Fibroblast of peridontal ligament (primary cell): ENCODE measurements around the gene CARMIL1.

Experiments used
- DNase-seq: peaks from one replicate; pipeline ENCODE4 v3.0.0-alpha.2; 2010; ENCODE audit errors: extremely low read depth

Gene CARMIL1

GRCh38 chr6:25309886-25310285 lies 30.7 kb downstream of the CARMIL1 start:
- no peak for DNase-seq

GRCh38 chr6:25311331-25311840 lies 32.2 kb downstream of the CARMIL1 start:
- DNase-seq, result peak; percentile 59

- DNase-seq, result peak; percentile 93
These were observed 33.0 kb downstream of the CARMIL1 start for GRCh38 chr6:25312034-25312620.

GRCh38 chr6:25312703-25313102 lies 33.5 kb downstream of the CARMIL1 start:
- peak; percentile 80 for DNase-seq

- no peak for DNase-seq
These were observed 35.5 kb downstream of the CARMIL1 start for GRCh38 chr6:25314509-25315175.

- DNase-seq, result no peak
These were observed 36.3 kb downstream of the CARMIL1 start for GRCh38 chr6:25315194-25316177.

- no peak for DNase-seq
These were observed 37.5 kb downstream of the CARMIL1 start for GRCh38 chr6:25316626-25317025.

GRCh38 chr6:25318589-25318988 lies 39.4 kb downstream of the CARMIL1 start:
- no peak for DNase-seq

GRCh38 chr6:25320459-25320858 lies 41.3 kb downstream of the CARMIL1 start:
- no peak for DNase-seq

GRCh38 chr6:25322692-25323091 lies 43.5 kb downstream of the CARMIL1 start:
- DNase-seq, result no peak

GRCh38 chr6:25324066-25324762 lies 45.0 kb downstream of the CARMIL1 start:
- DNase-seq, result peak; percentile 62

GRCh38 chr6:25326126-25326525 lies 47.0 kb downstream of the CARMIL1 start:
- no peak for DNase-seq

- DNase-seq, result no peak
These were observed 47.8 kb downstream of the CARMIL1 start for GRCh38 chr6:25326960-25327359.

GRCh38 chr6:25327432-25327831 lies 48.3 kb downstream of the CARMIL1 start:
- no peak for DNase-seq

GRCh38 chr6:25329161-25329817 lies 50.1 kb downstream of the CARMIL1 start:
- DNase-seq, result no peak

GRCh38 chr6:25329982-25330381 lies 50.8 kb downstream of the CARMIL1 start:
- DNase-seq, result no peak

- peak; percentile 37 for DNase-seq
These were observed 51.9 kb downstream of the CARMIL1 start for GRCh38 chr6:25330796-25331685.

GRCh38 chr6:25332165-25332564 lies 53.0 kb downstream of the CARMIL1 start:
- no peak for DNase-seq

- no peak for DNase-seq
These were observed 53.5 kb downstream of the CARMIL1 start for GRCh38 chr6:25332655-25333071.

GRCh38 chr6:25333471-25333870 lies 54.3 kb downstream of the CARMIL1 start:
- no peak for DNase-seq
